HG03575 (cell line): ENCODE data around the gene ACOX1.

Experiments
- ATAC-seq: cut with Tn5 transposase; IDR thresholded peaks from one replicate; pipeline ENCODE4 v1.9.1; 2021; ENCODE audit not compliant: unreplicated experiment, insufficient number of reproducible peaks, low FRiP score; ENCODE audit errors: extremely low read depth

ACOX1 gene

GRCh38 chr17:75917141-75917916 lies 61.6 kb downstream of the ACOX1 start:
- no peak for ATAC-seq

GRCh38 chr17:75915268-75915667 lies 63.7 kb downstream of the ACOX1 start:
- no peak for ATAC-seq

- ATAC-seq, result no peak
Measured at GRCh38 chr17:75914643-75915267, 64.2 kb downstream of the ACOX1 start.

- no peak for ATAC-seq
Measured at GRCh38 chr17:75913537-75914210, 65.3 kb downstream of the ACOX1 start.

GRCh38 chr17:75910699-75911098 lies 68.3 kb downstream of the ACOX1 start:
- no peak for ATAC-seq

- ATAC-seq, result no peak
Measured at GRCh38 chr17:75909812-75910274, 69.1 kb downstream of the ACOX1 start.

GRCh38 chr17:75909051-75909811 lies 69.7 kb downstream of the ACOX1 start:
- no peak for ATAC-seq

- no peak for ATAC-seq
Measured at GRCh38 chr17:75908201-75908600, 70.8 kb downstream of the ACOX1 start.

- no peak for ATAC-seq
Measured at GRCh38 chr17:75906143-75906884, 72.7 kb downstream of the ACOX1 start.

GRCh38 chr17:75904749-75905521 lies 74.0 kb downstream of the ACOX1 start, which contains the start of gene MRPL38:
Gene MRPL38 (minus strand): TSS chr17:75904884. CDS start chr17:75904875, 9 bp downstream.
- ATAC-seq, result no peak

- no peak for ATAC-seq
Measured at GRCh38 chr17:75902406-75902805, 76.6 kb downstream of the ACOX1 start.

- no peak for ATAC-seq
Measured at GRCh38 chr17:75901727-75902126, 77.2 kb downstream of the ACOX1 start.

GRCh38 chr17:75900691-75901533 lies 78.1 kb downstream of the ACOX1 start:
- no peak for ATAC-seq

- ATAC-seq, result no peak
Measured at GRCh38 chr17:75899767-75900468, 79.0 kb downstream of the ACOX1 start.

- ATAC-seq, result no peak
Measured at GRCh38 chr17:75899353-75899752, 79.6 kb downstream of the ACOX1 start.

GRCh38 chr17:75898791-75899190 lies 80.2 kb downstream of the ACOX1 start:
- ATAC-seq, result no peak
